GM06990 (cell line): ENCODE measurements around the gene GAA.

Experiments used
- DNase-seq: peaks from one replicate; pipeline ENCODE4 v3.0.0-alpha.2; 2011; ENCODE audit not compliant: insufficient read length; ENCODE audit errors: extremely low read depth
- H3K27me3 ChIP-seq: replicated peaks from 2 replicates; pipeline ENCODE4 v1.6.0; 2011; ENCODE audit warnings: low read length; ENCODE audit not compliant: control insufficient read depth, insufficient read depth
- H3K36me3 ChIP-seq: 2 replicates; pipeline ENCODE4 v1.5.1; 2011; ENCODE audit warnings: low read length; ENCODE audit not compliant: control insufficient read depth, insufficient read depth
- H3K4me3 ChIP-seq: replicated peaks from 2 replicates; pipeline ENCODE4 v1.5.1; 2011; ENCODE audit warnings: low read depth, mild to moderate bottlenecking, control low read depth, low read length
- TF ChIP-seq, protein P1 (sequence below): IDR thresholded peaks from 2 replicates; pipeline ENCODE4 v1.5.1; 2011; ENCODE audit warnings: low read length, control low read depth, mild to moderate bottlenecking, inconsistent platforms; ENCODE audit not compliant: insufficient read depth, poor library complexity, severe bottlenecking

The GAA gene

DNA sequence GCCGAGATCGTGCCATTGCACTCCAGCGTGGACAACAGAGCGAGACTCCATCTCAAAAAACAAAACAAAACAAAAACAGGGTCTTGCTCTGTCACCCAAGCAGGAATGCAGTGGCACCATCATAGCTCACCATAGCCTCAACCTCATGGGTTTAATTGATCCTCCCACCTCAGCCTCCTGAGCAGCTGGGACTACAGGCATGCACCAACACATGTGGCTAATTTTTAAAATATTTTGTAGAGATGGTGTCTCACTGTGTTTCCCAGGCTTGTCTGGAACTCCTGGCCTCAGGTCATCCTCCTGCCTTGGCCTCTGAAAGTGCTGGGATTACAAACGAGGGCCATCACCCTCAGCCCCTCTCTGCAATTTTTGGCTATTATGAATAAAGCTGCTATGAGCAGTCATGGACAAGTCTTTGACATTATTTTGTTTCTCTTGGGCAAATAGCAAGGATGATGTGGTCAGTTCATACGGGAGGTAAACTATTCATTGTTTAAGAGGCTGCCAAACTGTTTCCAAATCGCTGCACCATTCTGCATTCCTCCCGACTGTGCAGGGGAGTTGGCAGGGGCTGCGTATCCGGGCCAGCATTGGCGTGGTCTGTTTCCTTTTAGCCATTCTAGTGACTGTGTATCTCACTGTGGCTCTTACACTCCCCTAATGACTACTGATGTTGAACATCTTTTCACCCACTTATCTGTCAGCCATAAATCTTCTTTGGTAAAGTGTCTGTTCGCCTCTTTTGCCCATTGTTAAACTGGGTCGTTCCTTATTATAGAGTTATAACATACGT is 24.5 kb downstream of the GAA start:
- Histone ChIP-seq H3K36me3 (no peaks in the 10 kb centered on the region), H3K27me3 (no peaks in the 10 kb centered on the region), H3K4me3 (no peak overlapping the region)
- no peak for DNase-seq
- TF ChIP-seq, protein P1, sequence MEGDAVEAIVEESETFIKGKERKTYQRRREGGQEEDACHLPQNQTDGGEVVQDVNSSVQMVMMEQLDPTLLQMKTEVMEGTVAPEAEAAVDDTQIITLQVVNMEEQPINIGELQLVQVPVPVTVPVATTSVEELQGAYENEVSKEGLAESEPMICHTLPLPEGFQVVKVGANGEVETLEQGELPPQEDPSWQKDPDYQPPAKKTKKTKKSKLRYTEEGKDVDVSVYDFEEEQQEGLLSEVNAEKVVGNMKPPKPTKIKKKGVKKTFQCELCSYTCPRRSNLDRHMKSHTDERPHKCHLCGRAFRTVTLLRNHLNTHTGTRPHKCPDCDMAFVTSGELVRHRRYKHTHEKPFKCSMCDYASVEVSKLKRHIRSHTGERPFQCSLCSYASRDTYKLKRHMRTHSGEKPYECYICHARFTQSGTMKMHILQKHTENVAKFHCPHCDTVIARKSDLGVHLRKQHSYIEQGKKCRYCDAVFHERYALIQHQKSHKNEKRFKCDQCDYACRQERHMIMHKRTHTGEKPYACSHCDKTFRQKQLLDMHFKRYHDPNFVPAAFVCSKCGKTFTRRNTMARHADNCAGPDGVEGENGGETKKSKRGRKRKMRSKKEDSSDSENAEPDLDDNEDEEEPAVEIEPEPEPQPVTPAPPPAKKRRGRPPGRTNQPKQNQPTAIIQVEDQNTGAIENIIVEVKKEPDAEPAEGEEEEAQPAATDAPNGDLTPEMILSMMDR: no peak

DNA sequence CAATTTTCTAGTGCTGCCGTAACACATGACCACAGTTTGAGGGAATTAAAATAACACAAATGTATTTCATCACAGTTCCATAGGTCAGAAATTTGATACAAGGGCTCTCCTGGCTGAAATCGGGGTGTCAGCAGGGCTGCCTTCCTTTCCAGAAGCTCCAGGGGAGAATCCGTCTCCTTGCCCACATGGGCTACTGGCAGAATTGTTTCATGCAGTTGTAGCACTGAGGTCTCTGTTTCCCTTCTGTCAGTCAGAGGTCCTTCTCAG is 25.0 kb downstream of the GAA start:
- TF ChIP-seq, protein P1: no peak
- Histone ChIP-seq H3K27me3 (no peaks in the 10 kb centered on the region), H3K36me3 (no peaks in the 10 kb centered on the region), H3K4me3 (no peak overlapping the region)
- no peak for DNase-seq

DNA sequence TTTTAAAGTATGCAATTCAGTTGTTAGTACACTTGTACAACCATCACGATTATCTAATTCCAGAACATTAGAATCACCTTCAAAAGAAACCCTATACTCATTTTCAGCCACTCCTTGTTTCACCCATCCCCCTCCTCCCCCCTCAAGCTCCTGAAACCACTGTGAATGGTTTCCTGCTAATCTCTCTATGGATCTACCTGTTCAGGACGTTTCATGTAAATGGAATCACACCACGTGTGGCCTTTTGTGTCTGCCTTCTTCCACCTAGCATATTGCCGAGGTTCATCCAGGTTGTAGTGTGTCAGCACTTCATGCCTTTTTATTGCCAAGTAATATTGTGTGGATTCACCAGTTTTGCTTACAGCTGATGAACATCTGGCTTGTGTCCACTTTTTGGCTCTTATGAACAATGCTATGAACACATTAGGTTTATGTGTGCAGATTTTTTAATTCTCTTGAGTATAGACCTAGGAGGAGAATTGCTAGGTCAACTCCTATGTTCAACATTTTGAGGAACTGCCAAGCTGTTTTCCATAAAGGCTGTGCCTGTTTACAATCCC is 27.7 kb downstream of the GAA start:
- H3K36me3 ChIP-seq: peaks cover 8% of the 10 kb centered on the region
- H3K27me3 ChIP-seq: no peaks in the 10 kb centered on the region
- H3K4me3 ChIP-seq: no peak overlapping the region
- TF ChIP-seq, protein P1: no peak
- DNase-seq: no peak

DNA sequence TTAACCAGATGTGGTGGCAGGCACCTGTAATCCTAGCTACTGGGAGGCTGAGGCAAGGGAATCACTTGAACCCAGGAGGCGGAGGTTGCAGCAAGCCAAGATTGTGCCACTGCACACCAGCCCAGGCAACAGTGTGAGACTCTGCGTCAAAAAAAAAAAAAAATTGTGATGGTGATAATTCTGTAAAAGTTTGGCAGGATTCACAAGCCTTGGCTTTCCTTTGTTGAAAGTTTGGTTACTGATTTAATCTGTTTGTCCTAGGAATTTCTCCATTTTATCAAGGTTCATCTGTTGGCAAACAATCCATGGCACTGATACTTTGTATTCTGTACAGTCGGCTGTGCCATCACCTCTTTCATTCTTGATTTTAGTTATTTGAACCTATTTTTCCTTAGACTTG is 29.6 kb downstream of the GAA start:
- no peak for DNase-seq
- no peaks in the 10 kb centered on the region for H3K27me3 ChIP-seq
- no peak overlapping the region for H3K4me3 ChIP-seq
- TF ChIP-seq, protein P1: no peak
- H3K36me3 ChIP-seq: peaks cover 12% of the 10 kb centered on the region

DNA sequence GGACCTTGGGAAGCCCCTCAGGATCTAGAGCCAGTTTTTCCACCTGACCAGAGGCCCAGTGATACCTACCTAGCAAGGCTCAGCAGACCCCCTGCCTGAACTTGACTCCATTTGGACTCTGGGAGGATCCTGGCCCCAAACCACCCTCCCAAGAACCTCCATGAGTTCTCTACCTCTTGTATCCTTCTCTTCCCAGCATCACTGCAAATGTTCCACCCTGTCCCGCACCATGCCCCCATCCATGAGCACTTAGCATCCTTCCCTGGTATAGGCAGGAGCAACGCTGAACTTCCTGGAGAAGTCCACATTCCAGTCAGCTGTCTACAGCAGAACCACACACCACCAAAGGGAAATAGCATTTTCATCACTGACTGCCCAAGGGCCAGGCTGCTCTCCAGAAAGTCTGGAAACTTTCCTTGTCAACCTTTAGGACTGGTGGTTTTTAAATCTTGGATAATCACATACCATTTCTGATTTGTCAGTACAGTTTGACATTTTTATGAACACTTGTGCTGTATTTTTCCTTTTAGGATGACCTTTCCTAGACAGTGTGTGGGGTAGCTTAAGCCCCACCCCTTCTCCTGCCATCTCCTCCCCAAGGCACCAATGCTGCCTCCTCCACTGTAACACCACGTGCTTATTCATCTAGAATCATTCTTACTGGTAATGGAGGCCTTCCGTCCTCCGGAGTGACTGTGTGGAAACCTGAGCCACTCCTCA is 31.7 kb downstream of the GAA start:
- TF ChIP-seq, protein P1: no peak
- no peak for DNase-seq
- H3K4me3 ChIP-seq: no peak overlapping the region
- peaks cover 17% of the 10 kb centered on the region for H3K36me3 ChIP-seq
- no peaks in the 10 kb centered on the region for H3K27me3 ChIP-seq

DNA sequence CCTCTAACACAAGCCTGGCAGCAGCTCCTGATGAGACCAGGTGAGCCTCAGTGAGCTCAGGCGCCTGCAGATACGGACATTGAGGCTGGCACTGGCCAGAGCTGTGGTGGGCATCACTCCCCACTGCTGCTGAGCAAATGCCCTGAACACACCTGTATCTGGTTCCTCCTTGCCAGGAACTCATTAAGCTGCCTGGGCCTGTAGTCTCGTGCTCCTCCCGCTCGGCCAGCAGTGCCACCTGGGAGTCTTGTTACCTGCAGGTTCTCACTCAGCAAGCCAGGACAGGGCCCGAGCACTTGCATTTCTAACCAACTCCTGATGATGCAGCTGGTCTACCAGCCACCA is 32.2 kb downstream of the GAA start:
- TF ChIP-seq, protein P1: no peak
- Histone ChIP-seq H3K27me3 (no peaks in the 10 kb centered on the region), H3K4me3 (no peak overlapping the region), H3K36me3 (peaks cover 20% of the 10 kb centered on the region)
- no peak for DNase-seq
